Activated CD8-positive, alpha-beta memory T cell treated with anti-CD3 and anti-CD28 coated beads, Interleukin-2, amount 50 U/mL, for 24 hours (primary cell): Measurements from ENCODE around the gene MYADML2.
"Not testable (repeated sequence)": the region's sequence is repeated elsewhere in the genome, so short reads cannot be mapped to it uniquely, and the experiment has no call there.

ENCODE experiments used
- DNase-seq: peaks from one replicate; pipeline ENCODE4 v3.0.0-alpha.2; 2020; ENCODE audit errors: extremely low read depth

The MYADML2 gene

DNA sequence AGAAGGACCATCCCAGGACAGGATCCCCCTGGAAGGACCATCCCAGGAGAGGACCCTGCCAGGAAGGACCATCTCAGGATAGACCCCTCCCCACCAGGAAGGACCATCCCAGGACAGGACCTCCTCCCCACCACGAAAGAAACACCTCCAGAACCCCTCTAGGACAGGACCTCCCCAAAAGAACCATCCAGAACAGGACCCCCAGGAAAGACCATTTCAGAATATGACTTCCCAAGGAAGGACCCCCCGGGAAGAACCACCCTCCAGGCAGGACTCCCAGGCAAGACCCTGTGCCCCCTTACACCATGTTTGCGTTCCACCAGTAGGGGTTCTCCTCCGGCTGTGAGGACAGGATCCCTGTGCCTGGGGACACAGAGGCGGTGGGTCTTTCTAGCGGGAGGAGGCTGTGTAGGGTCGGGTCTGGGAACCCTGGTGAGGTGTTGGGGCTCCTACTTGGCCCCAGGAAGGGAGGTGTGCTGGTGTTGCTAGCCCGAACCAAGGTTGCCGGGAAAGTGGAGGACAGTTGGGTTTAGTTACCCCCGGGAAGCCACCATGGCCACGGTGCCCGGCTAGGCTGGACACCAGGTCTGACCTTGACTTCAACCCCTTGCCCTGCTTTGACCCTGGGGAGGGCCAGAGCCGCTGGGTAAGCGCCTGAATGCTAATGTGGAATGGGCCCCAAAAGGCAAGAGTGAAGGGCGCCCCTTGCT lies 11.8 kb upstream of the MYADML2 start:
- no peak for DNase-seq

DNA sequence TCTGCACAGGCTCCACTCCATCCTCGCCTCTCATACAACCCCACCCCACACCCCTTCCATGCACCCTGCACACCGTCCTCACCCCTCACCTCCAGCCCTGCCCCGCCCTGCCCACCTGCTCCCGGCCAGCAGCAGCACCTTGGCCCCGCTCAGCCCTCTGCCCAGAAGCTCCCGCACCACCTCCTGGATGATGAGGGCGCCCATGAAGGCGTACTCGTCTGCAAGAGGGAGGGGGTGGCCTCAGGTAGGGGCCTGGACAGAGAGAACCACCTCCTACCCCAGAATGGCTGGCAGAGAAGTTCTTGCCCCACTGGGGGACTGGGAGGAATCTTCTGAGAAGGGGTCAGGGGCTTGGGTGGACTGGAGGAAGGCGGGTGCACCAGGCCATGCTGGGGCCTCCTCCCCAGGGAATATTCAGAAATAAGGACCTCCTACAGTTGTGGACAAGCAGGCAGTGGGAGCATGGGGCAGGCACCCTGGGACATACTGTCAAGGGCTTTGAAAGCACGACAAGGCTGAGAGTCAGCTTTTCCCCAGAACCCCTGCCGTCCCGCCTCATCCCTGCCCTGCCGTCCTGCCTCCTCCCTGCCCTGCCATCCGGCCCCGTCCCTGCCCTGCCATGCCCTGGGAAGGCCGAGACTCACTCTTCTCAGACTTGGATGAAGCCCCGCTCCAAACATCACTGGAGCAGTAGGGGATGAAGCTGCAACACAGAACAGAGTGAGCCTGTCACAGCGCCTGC lies 10.8 kb upstream of the MYADML2 start:
- no peak for DNase-seq

DNA sequence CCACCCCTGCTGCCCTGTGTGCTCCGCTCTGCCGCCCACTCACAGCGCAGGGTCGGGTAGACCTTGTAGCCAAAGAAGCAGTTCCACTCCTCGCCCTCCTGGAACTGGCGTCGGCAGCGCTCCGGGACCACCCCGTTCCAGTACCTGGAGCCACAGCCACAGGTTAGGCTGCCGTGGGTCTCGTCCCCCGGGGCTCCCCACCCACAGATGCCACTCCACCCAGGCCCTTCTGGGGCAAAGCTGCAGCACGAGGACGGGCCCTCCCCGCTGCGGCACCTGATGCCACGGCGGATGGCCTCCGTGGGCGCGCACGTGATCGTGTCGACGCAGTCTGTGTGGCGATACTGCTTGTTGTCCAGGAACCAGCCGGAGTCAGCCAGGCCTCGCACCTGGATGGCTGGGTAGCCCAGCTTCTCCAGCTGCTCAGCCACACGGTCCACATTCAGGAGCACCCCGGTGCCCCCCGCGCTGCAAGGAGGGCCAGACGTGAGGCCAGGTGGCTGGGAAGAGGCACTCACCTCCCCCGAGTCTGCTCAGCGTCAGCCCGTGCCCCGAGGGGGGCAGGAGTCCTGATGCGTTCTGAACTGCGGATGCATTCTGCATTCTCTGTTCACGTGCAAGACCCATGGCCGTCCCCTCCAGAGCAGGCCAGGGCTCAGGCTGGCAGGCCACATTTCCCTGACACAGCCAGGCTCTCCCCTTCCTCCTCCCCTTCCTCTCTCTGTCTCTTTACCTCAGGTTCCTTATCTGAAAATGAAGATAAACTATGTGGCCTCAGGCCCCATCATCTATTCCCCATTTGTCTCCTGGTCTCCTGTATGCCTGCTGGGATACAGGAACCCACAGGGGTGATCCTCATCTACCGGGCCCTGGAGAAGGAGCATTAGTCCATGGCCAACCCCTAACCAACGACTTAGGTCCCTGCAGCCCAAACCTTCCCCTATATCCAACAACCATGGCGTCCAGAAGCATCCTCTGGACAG lies 9.9 kb upstream of the MYADML2 start:
- DNase-seq, result no peak

DNA sequence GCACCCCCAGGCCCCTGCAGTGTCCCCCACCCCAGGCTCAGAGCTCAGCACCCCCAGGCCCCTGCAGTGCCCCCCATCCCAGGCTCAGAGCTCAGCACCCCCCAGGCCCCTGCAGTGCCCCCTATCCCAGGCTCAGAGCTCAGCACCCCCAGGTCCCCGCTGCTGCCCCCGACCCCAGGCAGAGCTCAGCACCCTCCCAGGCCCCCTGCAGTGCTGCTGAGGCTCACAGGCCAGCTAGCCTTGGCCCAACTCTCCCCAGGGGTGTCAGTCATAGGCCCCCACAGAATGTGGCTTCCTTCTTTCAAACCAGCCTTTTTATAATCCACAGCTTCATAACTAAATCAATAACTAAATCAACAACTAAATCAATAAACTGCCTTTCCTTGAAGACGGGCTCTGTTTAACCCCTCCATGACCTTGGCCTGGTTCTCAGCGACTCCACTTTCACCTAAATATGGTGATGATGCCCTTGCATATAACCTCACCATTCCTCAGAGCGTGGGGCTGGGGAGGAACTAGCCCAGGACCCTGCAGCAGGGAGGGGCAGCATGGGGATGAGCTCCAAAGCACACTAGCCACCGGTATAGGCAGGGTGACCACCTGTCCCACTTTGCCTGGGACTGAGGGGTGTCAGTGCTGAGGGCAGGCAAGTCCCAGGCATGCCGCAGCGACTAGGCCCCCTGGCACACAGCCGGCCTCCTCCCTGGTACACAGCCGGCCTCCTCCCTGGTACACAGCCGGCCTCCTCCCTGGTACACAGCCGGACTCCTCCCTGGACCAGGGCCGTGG lies 8.9 kb upstream of the MYADML2 start:
- DNase-seq, result no peak

DNA sequence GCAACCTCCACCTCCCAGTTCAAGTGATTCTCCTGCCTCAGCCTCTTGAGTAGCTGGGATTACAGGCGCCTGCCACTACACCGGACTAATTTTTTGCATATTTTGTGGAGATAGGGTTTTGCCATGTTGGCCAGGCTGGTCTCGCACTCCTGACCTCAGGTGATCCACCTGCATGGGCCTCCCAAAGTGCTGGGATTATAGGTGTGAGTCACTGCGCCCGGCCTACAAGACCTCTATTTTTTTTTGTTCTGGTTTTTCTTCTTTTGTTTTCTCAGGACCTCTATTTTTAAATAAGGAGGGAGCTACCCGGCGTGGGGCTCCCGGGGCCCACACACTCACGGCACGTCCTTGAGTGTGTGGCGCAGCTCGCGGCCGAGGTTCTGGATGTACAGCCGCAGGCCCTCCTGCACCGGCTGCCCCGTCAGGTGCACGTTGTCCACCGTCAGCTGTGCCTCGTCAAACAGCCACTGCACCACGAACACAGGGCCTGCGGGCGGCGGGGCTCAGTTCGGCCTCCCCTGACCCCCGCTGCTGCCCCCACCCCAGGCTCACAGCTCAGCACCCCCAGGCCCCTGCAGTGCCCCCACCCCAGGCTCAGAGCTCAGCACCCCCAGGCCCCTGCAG lies 8.1 kb upstream of the MYADML2 start:
- no peak for DNase-seq

GRCh38 chr17:81954131-81955057 lies 7.4 kb upstream of the MYADML2 start:
- no peak for DNase-seq

GRCh38 chr17:81953443-81953842 lies 6.4 kb upstream of the MYADML2 start:
- not testable (repeated sequence) for DNase-seq

DNA sequence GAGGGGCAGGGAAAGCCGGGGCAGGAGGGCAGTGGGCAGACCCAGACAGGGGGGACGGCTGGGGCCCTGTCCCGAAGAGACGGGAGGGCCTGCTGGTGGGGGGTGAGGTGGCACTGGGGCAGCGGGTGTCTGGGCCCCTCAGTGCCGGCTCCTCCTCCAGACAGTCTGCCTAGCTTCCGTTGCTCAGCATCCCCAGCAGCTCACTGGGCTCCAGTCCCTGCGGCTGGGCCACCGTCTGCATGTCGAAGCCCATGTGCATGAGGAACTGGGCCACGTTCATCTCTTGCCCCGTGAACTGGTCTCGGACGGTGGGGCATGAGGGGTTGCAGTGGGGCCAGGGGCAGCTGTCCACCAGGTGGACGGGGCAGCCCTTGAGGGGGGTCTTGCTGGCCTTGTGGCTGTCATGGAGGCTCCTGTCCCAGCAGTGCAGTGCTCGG lies 5.8 kb upstream of the MYADML2 start:
- DNase-seq, result no peak

GRCh38 chr17:81951785-81952684 lies 5.0 kb upstream of the MYADML2 start:
- no peak for DNase-seq

DNA sequence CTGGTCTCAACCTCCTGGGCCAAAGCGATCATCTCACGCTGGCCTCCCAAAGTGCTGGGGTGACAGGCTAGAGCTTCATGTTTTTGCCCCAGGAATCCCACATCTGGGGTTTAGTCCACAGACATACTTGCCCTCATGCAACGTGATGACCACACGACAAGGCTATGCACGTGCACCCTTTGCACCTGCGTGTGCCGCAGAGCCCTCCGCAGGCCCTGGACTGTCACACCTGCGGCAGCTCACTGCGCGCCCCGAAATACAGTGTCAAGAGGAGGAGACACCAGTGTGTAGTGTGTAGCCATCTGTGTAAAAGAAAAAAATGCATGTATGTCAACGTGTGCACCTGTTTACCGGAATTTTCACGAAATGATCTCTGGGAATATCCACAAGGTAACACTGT lies 3.5 kb upstream of the MYADML2 start:
- no peak for DNase-seq

DNA sequence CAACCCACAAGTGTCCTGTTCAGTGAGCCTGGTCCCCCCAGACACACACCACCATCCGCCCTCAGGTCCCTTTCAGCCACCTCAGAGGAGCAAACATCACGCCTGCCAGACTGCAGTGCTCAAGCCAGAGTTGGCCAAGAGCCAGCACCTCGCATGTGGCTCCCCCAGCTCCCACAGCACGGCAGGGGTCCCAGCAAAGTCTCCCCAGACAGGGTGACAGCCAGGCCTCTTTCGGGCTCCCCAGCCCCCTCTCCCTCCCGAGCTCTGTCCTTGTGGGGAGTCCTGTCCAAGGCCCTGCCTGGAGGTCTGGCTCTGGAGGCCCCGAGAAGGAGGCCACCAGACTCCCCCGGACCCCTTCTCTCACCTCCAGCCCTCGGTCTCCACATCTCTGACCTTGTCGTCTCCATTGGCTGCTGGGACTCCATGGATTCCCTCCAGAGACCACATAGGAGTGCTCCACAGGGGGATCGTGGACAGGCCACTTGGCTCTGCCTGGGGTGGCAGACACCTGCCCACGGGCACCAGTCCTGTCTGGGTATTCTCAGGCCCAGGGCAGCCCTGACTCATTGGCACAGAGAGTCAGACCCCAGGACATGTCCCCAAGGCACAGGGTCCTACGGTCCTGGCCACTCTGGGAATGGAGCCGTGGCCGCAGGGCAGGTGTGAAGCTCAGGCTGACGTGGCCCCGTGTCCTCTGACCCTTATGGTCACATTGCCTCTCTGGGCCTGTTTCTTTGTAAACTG lies 1.8 kb upstream of the MYADML2 start:
- no peak for DNase-seq

DNA sequence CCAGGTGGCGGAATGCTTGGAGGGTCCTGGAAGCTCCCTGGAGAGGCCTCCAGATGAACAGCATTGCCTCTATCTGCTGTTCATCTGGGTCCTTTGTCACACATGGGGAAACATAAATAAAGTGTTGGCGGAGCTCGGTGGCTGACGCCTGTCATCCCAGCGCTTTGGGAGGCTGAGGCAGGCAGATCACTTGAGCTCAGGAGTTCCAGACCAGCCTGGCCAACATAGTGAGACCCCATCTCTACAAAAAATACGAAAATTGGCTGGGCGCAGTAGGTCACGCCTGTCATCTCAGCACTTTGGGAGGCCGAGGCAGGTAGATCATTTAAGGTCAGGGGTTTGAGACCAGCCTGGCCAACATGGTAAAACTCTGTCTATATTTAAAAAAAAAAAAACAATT lies 2.2 kb downstream of the MYADML2 start:
- DNase-seq, result no peak

GRCh38 chr17:81942167-81942553 lies 4.9 kb downstream of the MYADML2 start:
- DNase-seq, result no peak

GRCh38 chr17:81941484-81942166 lies 5.4 kb downstream of the MYADML2 start:
- no peak for DNase-seq

- no peak for DNase-seq
Observed at GRCh38 chr17:81940538-81941483, 6.2 kb downstream of the MYADML2 start.

DNA sequence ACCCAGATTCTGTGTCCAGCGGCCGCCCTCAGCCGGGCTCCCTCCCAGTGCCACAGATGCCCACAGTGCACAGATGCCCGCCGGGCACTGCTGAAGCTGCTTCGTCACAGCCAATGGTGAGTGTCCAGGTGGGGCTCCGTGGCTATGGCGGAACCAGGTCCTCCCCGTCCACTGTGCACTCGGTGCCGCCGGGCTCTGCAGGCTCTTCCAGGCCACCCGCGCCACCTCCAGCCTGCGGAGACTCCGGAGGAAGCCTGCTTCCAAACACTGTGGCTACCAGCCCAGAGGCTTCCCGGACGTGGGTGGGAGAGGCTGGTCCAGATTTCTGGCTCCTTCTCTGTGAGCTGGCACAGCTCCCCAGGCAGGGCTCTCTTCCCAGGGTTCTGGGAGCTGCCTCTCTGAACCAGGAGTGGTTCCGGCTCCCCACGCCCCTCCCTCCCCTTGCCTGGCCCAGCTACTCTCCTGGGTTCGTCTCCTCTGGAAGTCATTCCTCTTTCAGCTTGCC lies 7.1 kb downstream of the MYADML2 start:
- DNase-seq, result no peak
